Lower lobe of right lung (tissue), 2 donors: Measurements from ENCODE around the gene DYSF. TPM values are rescaled to one million over a fixed set of nuclear protein-coding genes. Genes with fewer than 3 reads are reported as not detected.

Experiments used
- ATAC-seq, 2 donors: fragments of 200-7000 bp; cut with Tn5 transposase; one replicate each; pipeline ENCODE4 v1.9.1; 2020 to 2022; ENCODE audit warnings: mild to moderate bottlenecking in 2 of 2, moderate library complexity in 2 of 2
- DNase-seq: peaks from one replicate; pipeline ENCODE4 v3.0.0-alpha.2; 2020
- H3K27ac ChIP-seq: fragments of 200-600 bp; one replicate; pipeline ENCODE4 v1.8.0; 2022
- H3K27me3 ChIP-seq: fragments of 200-600 bp; one replicate; pipeline ENCODE4 v1.8.0; 2022; ENCODE audit warnings: low read depth
- H3K36me3 ChIP-seq: fragments of 200-600 bp; one replicate; pipeline ENCODE4 v1.8.0; 2022; ENCODE audit warnings: mild to moderate bottlenecking
- H3K4me1 ChIP-seq: fragments of 200-600 bp; one replicate; pipeline ENCODE4 v1.8.0; 2022
- H3K4me3 ChIP-seq: fragments of 200-600 bp; one replicate; pipeline ENCODE4 v1.8.0; 2022; ENCODE audit warnings: mild to moderate bottlenecking
- H3K9me3 ChIP-seq: fragments of 200-600 bp; one replicate; pipeline ENCODE4 v1.8.0; 2022
- CTCF ChIP-seq: fragments of 200-600 bp; IDR thresholded peaks from one replicate; pipeline ENCODE4 v1.8.0; 2022; ENCODE audit warnings: antibody characterized with exemption, mild to moderate bottlenecking
- intact Hi-C: fragments of 100-400 bp; cut with DNase I; formaldehyde crosslinking; loops from one replicate; pipeline ENCODE4 v1.11.0; 2022
- total RNA-seq: library from RNA; stranded (reverse); fragmentation: NEBNext Ultra II Directional; extraction: Animal tissue kit (Norgen Biotek cat#: 25700); gene quantifications from one replicate; pipeline ENCODE4 v1.2.1, GENCODE V29; 2021
- donor health status: DM: no; HTN: yes; CAD: no; lungs with severe emphysema.

DYSF gene
- total RNA-seq, 1 donor from 2014 or later: 41.2 TPM

DNA sequence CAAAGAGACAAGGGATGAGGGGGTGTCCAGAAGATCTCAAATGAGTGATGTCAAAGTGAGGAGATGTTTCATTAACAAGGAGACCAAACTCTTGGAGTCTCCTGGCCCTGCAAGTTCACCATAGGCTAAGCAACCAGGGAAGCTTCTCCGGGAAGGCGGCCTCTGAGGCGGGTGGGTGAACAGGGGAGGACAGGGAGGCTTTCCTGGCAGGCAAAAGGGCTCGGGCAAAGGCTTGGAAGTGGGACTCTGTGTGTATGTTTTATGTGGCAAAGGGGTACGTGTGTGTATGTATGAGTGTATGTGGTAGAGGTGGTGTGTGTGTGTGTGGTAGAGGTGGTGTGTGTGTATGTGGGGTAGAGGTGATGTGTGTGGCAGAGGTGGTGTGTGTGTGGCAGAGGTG, 163.9 kb downstream of the DYSF start:
- intact Hi-C loops: no loop called here
- DNase-seq: no peak

DNA sequence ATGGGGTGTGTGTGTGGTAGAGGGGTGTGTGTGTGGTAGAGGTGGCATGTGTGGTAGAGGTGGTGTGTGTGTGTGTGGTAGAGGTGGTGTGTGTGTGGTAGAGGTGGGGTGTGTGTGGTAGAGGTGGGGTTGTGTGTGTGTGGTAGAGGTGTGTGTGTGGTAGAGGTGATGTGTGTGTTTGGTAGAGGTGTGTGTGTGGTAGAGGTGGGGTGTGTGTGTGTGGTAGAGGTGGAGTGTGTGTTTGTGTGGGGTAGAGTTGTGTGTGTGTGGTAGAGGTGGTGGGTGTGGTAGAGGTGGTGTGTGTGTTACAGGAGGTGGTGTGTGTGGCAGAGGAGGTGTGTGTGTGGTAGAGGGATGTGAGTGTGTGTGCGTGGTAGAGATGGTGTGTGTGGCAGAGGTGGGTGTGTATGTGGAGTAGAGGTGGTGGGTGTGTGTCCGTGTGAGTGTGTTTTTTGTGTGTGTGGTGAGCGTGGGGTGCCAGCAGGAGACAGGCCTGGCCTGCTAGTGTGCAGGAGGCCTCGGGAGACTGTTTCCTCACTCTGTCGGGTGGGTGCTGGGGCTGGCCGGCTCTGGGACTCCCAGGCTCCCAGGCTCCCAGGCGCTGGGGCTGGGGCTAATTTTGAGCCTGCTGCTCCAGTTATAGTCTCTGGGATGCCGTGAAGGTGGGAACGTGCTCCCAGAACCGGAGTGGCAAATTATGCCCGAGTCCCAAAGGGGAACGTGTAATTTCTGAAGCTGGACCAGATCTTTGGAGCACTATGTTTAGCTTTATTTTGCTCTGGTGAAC, 165.2 kb downstream of the DYSF start:
- Histone ChIP-seq H3K4me1 (peaks cover 25% of the 10 kb centered on the region), H3K27ac (no peak overlapping the region), H3K36me3 (no peaks in the 10 kb centered on the region), H3K9me3 (no peaks in the 10 kb centered on the region), H3K27me3 (no peaks in the 10 kb centered on the region), H3K4me3 (no peak overlapping the region)
- TF ChIP-seq CTCF: no peak
- intact Hi-C loops: no loop called here
- DNase-seq (no peak), ATAC-seq (peak in 1 of 2 donors; percentile 53)

More for the DNA sequence above, 163.9 kb downstream of the DYSF start:
- Histone ChIP-seq H3K27me3 (no peaks in the 10 kb centered on the region), H3K9me3 (no peaks in the 10 kb centered on the region), H3K36me3 (no peaks in the 10 kb centered on the region), H3K4me1 (peaks cover 25% of the 10 kb centered on the region), H3K4me3 (no peak overlapping the region), H3K27ac (no peak overlapping the region)
- TF ChIP-seq CTCF: no peak
- no peak for ATAC-seq

DNA sequence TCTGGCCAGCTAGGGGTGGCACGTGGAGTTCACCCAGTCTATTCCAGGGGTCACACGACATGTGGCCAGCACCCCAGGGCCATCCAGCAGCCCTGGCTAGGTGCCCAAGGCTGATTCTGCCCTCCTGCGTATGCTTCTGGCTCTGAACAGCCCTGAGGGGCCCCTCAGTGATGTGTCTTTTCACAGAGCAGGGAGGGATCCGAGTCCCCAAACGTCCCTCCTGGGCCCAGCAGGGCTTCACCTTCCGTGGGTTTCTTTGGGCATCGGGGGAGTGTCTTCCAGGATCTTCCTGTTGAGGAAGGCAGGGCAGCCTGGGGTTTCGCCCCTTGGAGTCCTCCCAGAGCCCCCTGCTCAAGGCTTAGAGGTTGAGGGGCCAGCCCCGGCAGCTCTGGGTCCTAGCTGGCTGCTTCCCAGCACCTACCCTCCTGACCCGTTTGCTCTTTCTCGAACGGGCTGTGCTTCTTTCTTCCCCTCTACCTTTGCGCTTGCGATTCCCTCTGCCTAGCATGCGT, 165.9 kb downstream of the DYSF start:
- no peak overlapping the region for H3K27ac ChIP-seq
- peaks cover 18% of the 10 kb centered on the region for H3K4me1 ChIP-seq
- DNase-seq (no peak), ATAC-seq (no peak)
- no peak for TF ChIP-seq CTCF
- intact Hi-C loops: no loop called here
- H3K4me3 ChIP-seq: no peak overlapping the region
- H3K36me3 ChIP-seq: no peaks in the 10 kb centered on the region
- H3K27me3 ChIP-seq: no peaks in the 10 kb centered on the region
- H3K9me3 ChIP-seq: no peaks in the 10 kb centered on the region

DNA sequence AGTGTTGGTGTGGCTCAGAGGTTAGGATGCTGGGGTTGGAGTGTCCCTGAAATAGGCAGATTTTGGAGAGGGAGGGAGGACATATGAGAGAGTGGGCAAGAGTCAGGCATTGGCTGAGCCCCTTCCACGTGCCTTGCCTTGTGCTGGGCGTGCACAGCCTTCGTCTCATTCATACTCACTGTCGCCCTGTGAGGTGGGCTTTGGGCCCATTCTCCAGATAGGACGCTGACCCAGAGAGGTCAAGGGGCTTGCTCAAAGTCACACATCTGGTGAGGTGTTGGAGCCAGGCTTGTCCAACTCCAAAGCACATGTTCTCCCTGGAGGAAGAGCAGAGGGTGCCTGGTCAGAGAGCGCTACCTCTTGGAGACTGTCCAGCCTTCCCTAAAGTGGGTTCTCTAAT, 166.8 kb downstream of the DYSF start:
- no peak overlapping the region for H3K27ac ChIP-seq
- H3K4me1 ChIP-seq: peaks cover 10% of the 10 kb centered on the region
- DNase-seq: no peak
- no peaks in the 10 kb centered on the region for H3K36me3 ChIP-seq
- H3K27me3 ChIP-seq: no peaks in the 10 kb centered on the region
- no peaks in the 10 kb centered on the region for H3K9me3 ChIP-seq
- intact Hi-C loops: no loop called here
- no peak for ATAC-seq
- H3K4me3 ChIP-seq: no peak overlapping the region
- TF ChIP-seq CTCF: no peak

DNA sequence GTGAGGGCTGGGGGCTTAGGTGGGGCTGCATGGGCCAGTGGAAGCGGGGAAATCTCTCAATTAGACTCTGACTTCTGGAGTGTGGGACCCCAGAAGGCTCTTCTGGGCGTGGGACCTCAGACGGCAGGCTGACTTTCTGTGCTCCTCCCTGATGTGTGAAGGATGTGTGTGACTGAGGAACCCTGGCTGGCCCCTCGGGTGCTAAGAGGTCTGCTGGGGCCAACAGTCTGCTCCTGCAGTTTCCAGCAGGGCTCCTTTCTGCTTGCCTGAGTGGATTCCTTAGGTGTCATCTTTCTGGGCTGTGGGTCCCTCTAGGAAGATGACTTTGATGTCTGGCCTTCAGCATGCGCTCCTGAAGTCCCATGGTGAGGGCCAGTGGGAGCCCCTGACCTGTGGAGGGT, 167.5 kb downstream of the DYSF start:
- H3K36me3 ChIP-seq: no peaks in the 10 kb centered on the region
- H3K9me3 ChIP-seq: no peaks in the 10 kb centered on the region
- no peak overlapping the region for H3K27ac ChIP-seq
- no peak overlapping the region for H3K4me3 ChIP-seq
- no peak for TF ChIP-seq CTCF
- H3K27me3 ChIP-seq: no peaks in the 10 kb centered on the region
- intact Hi-C loops: no loop called here
- ATAC-seq (no peak), DNase-seq (no peak)
- H3K4me1 ChIP-seq: peaks cover 5% of the 10 kb centered on the region
